Muscle layer of duodenum (tissue), 2 donors: ENCODE measurements around the gene RNLS.
A peak's percentile ranks its signal among the peaks of the same experiment; 100 is the strongest.

Source experiments
- H3K27ac ChIP-seq: one replicate; pipeline ENCODE4 v1.7.0; 2013; ENCODE audit warnings: mild to moderate bottlenecking, low read length
- H3K27me3 ChIP-seq: one replicate; pipeline ENCODE4 v1.7.0; 2013; ENCODE audit warnings: low read depth, mild to moderate bottlenecking, control low read depth, low read length
- H3K36me3 ChIP-seq, 2 donors: one replicate each; pipeline ENCODE4 v1.7.0; 2013; ENCODE audit warnings: low read length in 2 of 2, control low read depth in 1 of 2, mild to moderate bottlenecking in 1 of 2; ENCODE audit not compliant: insufficient read depth in 2 of 2, control insufficient read depth in 1 of 2
- H3K4me1 ChIP-seq, 2 donors: one replicate each; pipeline ENCODE4 v1.7.0; 2013; ENCODE audit warnings: low read length in 2 of 2, mild to moderate bottlenecking in 2 of 2, control low read depth in 1 of 2, moderate library complexity in 1 of 2; ENCODE audit not compliant: insufficient read depth in 2 of 2, control insufficient read depth in 1 of 2
- H3K4me3 ChIP-seq, 2 donors: one replicate each; pipeline ENCODE4 v1.7.0; 2013; ENCODE audit warnings: low read length in 2 of 2, low read depth in 1 of 2, mild to moderate bottlenecking in 1 of 2
- H3K9me3 ChIP-seq, 2 donors: one replicate each; pipeline ENCODE4 v1.7.0; 2013; ENCODE audit warnings: low read length in 2 of 2, control low read depth in 1 of 2, mild to moderate bottlenecking in 1 of 2; ENCODE audit not compliant: control insufficient read depth in 1 of 2
- donor health status: healthy.

Gene RNLS

GRCh38 chr10:88322324-88323063 is 260.6 kb downstream of the RNLS start:
- no peak overlapping the region for H3K27ac ChIP-seq
- peaks cover 14 to 16% of the 10 kb centered on the region in 2 donors for H3K9me3 ChIP-seq
- no peaks in the 10 kb centered on the region for H3K4me1 ChIP-seq
- H3K27me3 ChIP-seq = no peaks in the 10 kb centered on the region
- no peak overlapping the region for H3K4me3 ChIP-seq
- H3K36me3 ChIP-seq = no peaks in the 10 kb centered on the region

- Histone ChIP-seq H3K4me1 (no peaks in the 10 kb centered on the region), H3K4me3 (no peak overlapping the region), H3K9me3 (peaks cover 14 to 16% of the 10 kb centered on the region in 2 donors), H3K36me3 (no peaks in the 10 kb centered on the region), H3K27ac (no peak overlapping the region), H3K27me3 (no peaks in the 10 kb centered on the region)
These were observed 263.1 kb downstream of the RNLS start for GRCh38 chr10:88319960-88320517.

GRCh38 chr10:88318803-88319202 is 264.3 kb downstream of the RNLS start:
- Histone ChIP-seq H3K36me3 (no peaks in the 10 kb centered on the region), H3K27me3 (no peaks in the 10 kb centered on the region), H3K27ac (no peak overlapping the region), H3K4me3 (peak overlapping the region in 1 of 2 donors; percentile 3), H3K4me1 (no peaks in the 10 kb centered on the region), H3K9me3 (peaks cover 14 to 16% of the 10 kb centered on the region in 2 donors)

- no peaks in the 10 kb centered on the region for H3K36me3 ChIP-seq
- no peaks in the 10 kb centered on the region for H3K4me1 ChIP-seq
- peaks cover 14 to 16% of the 10 kb centered on the region in 2 donors for H3K9me3 ChIP-seq
- H3K27ac ChIP-seq = no peak overlapping the region
- no peak overlapping the region for H3K4me3 ChIP-seq
- H3K27me3 ChIP-seq = no peaks in the 10 kb centered on the region
These were observed 266.0 kb downstream of the RNLS start for GRCh38 chr10:88317099-88317498.

- Histone ChIP-seq H3K27me3 (no peaks in the 10 kb centered on the region), H3K4me3 (no peak overlapping the region), H3K9me3 (peaks cover 14 to 16% of the 10 kb centered on the region in 2 donors), H3K27ac (no peak overlapping the region), H3K4me1 (no peaks in the 10 kb centered on the region), H3K36me3 (no peaks in the 10 kb centered on the region)
These were observed 266.7 kb downstream of the RNLS start for GRCh38 chr10:88316292-88316861.

- H3K27ac ChIP-seq = no peak overlapping the region
These were observed 267.4 kb downstream of the RNLS start for GRCh38 chr10:88315755-88316154.

GRCh38 chr10:88314362-88314761 is 268.8 kb downstream of the RNLS start:
- no peaks in the 10 kb centered on the region for H3K27me3 ChIP-seq
- no peaks in the 10 kb centered on the region for H3K4me1 ChIP-seq
- no peaks in the 10 kb centered on the region for H3K36me3 ChIP-seq
- no peak overlapping the region for H3K4me3 ChIP-seq
- no peak overlapping the region for H3K27ac ChIP-seq
- peaks cover 0 to 7% of the 10 kb centered on the region in 2 donors for H3K9me3 ChIP-seq

More at GRCh38 chr10:88315755-88316154, 267.4 kb downstream of the RNLS start:
- Histone ChIP-seq H3K9me3 (peaks cover 12 to 16% of the 10 kb centered on the region in 2 donors), H3K4me1 (no peaks in the 10 kb centered on the region), H3K4me3 (no peak overlapping the region), H3K36me3 (no peaks in the 10 kb centered on the region), H3K27me3 (no peaks in the 10 kb centered on the region)

GRCh38 chr10:88313878-88314277 is 269.2 kb downstream of the RNLS start:
- no peak overlapping the region for H3K27ac ChIP-seq
- H3K9me3 ChIP-seq = peaks cover 0 to 2% of the 10 kb centered on the region in 2 donors
- H3K36me3 ChIP-seq = no peaks in the 10 kb centered on the region
- no peaks in the 10 kb centered on the region for H3K4me1 ChIP-seq
- no peak overlapping the region for H3K4me3 ChIP-seq
- no peaks in the 10 kb centered on the region for H3K27me3 ChIP-seq

- Histone ChIP-seq H3K27me3 (no peaks in the 10 kb centered on the region), H3K4me1 (no peaks in the 10 kb centered on the region), H3K27ac (no peak overlapping the region), H3K9me3 (no peaks in the 10 kb centered on the region), H3K4me3 (no peak overlapping the region), H3K36me3 (no peaks in the 10 kb centered on the region)
These were observed 270.3 kb downstream of the RNLS start for GRCh38 chr10:88312855-88313254.

GRCh38 chr10:88311264-88311663 is 271.9 kb downstream of the RNLS start:
- Histone ChIP-seq H3K9me3 (no peaks in the 10 kb centered on the region), H3K36me3 (no peaks in the 10 kb centered on the region), H3K4me1 (no peaks in the 10 kb centered on the region), H3K27me3 (no peaks in the 10 kb centered on the region), H3K27ac (no peak overlapping the region), H3K4me3 (no peak overlapping the region)

- Histone ChIP-seq H3K36me3 (no peaks in the 10 kb centered on the region), H3K27ac (no peak overlapping the region), H3K4me1 (no peaks in the 10 kb centered on the region), H3K4me3 (no peak overlapping the region), H3K9me3 (no peaks in the 10 kb centered on the region), H3K27me3 (no peaks in the 10 kb centered on the region)
These were observed 273.8 kb downstream of the RNLS start for GRCh38 chr10:88309365-88309764.
